Measurements from ENCODE around the gene GDF11. TPM values are rescaled to one million over a fixed set of nuclear protein-coding genes. Genes with fewer than 3 reads are reported as not detected.
A peak's percentile ranks its signal among the peaks of the same experiment; 100 is the strongest.

The GDF11 gene
- polyA plus RNA-seq, 1 of the 3 experiments (the other 2 are of a cell fraction), result 9.4 TPM

- H3K4me1 ChIP-seq (ENCODE audit: control insufficient read depth in 1 of 2, insufficient read depth in 2 of 2, low read depth in 1 of 2, low read length in 1 of 2), result peaks cover 11 to 12% of the 10 kb centered on the region in 2 experiments; a peak in 2 of 4 replicates
- H3K27me3 ChIP-seq (ENCODE audit: insufficient read depth), result no peaks in the 10 kb centered on the region; the same call in 1 of the 2 replicates
- no peaks in the 10 kb centered on the region for H3F3A ChIP-seq (replicated peaks; ENCODE audit: insufficient read depth)
- no peak within 1 kb of the TSS for H3K27ac ChIP-seq (ENCODE audit: low read depth in 2 of 2, low read length in 1 of 2)
- H3K4me3 ChIP-seq (ENCODE audit: low read depth in 2 of 2, low read length in 1 of 2), result peak within 1 kb of the TSS; percentile 51 to 69
- H3K9me3 ChIP-seq, result no peaks in the 10 kb centered on the region
- no peaks in the 10 kb centered on the region for H3K79me2 ChIP-seq (ENCODE audit: insufficient read depth)
- H2AFZ ChIP-seq (ENCODE audit: low read depth), result peak within 1 kb of the TSS; percentile 92
- peak within 1 kb of the TSS; percentile 87 for H3K4me2 ChIP-seq
- no peaks in the 10 kb centered on the region for H3K9me2 ChIP-seq
- under 1% methylated on average over 25 of the region's 39 CpGs for WGBS (ENCODE audit: low lambda C conversion rate)
- no peak for TF ChIP-seq REST (IDR thresholded peaks at IDR 0.05; ENCODE audit: low read depth, low read length)
- TF ChIP-seq, protein P1, sequence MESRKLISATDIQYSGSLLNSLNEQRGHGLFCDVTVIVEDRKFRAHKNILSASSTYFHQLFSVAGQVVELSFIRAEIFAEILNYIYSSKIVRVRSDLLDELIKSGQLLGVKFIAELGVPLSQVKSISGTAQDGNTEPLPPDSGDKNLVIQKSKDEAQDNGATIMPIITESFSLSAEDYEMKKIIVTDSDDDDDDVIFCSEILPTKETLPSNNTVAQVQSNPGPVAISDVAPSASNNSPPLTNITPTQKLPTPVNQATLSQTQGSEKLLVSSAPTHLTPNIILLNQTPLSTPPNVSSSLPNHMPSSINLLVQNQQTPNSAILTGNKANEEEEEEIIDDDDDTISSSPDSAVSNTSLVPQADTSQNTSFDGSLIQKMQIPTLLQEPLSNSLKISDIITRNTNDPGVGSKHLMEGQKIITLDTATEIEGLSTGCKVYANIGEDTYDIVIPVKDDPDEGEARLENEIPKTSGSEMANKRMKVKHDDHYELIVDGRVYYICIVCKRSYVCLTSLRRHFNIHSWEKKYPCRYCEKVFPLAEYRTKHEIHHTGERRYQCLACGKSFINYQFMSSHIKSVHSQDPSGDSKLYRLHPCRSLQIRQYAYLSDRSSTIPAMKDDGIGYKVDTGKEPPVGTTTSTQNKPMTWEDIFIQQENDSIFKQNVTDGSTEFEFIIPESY (IDR thresholded peaks at IDR 0.05; ENCODE audit: borderline replicate concordance, low read depth), result no peak
- TF ChIP-seq MEF2A (IDR thresholded peaks at IDR 0.05; ENCODE audit: borderline replicate concordance, low read depth), result no peak
- no peak for TF ChIP-seq GATA2 (CRISPR knock-in tag; IDR thresholded peaks at IDR 0.05)
- TF ChIP-seq MAX (IDR thresholded peaks at IDR 0.05; ENCODE audit: low read depth), result no peak
- TF ChIP-seq, protein P2, sequence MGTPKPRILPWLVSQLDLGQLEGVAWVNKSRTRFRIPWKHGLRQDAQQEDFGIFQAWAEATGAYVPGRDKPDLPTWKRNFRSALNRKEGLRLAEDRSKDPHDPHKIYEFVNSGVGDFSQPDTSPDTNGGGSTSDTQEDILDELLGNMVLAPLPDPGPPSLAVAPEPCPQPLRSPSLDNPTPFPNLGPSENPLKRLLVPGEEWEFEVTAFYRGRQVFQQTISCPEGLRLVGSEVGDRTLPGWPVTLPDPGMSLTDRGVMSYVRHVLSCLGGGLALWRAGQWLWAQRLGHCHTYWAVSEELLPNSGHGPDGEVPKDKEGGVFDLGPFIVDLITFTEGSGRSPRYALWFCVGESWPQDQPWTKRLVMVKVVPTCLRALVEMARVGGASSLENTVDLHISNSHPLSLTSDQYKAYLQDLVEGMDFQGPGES (IDR thresholded peaks at IDR 0.05; ENCODE audit: low read depth, low read length), result no peak
- no peaks in the 10 kb centered on the region for H3K36me3 ChIP-seq (replicated peaks in 1 of 2; ENCODE audit: control insufficient read depth in 1 of 2, insufficient read depth in 2 of 2, low read length in 1 of 2)
- CTCF ChIA-PET, result interaction anchor here (0.9 to 1.6 kb wide), 4 partner anchors 17 to 64 kb away, joined by 3 to 6 read pairs (median 4); no protein-coding TSS in a partner anchor
- POLR2A ChIA-PET, result interaction anchor here (1.2 kb wide), 1 partner anchor 8 kb away, joined by 6 read pairs; the partner anchor contains the start of gene BLOC1S1
- H3K9ac ChIP-seq, result peak within 1 kb of the TSS; percentile 41; the same call in 1 of the 2 replicates
- peak; percentile 92 for DNase-seq
- no peaks in the 10 kb centered on the region for H4K20me1 ChIP-seq (ENCODE audit: insufficient read depth)
Observed at GRCh38 chr12:55707841-55708694, 34.9 kb upstream of the GDF11 start, which contains the start of gene ITGA7. ITGA7 (minus strand) TSS chr12:55707904; CDS start chr12:55707682, 222 bp downstream.

Measured in SK-N-SH (cell line).